Myocyte (in vitro differentiated cells): Measurements from ENCODE around the gene TAF1D. TPM values are rescaled to one million over a fixed set of nuclear protein-coding genes. Genes with fewer than 3 reads are reported as not detected.

Experiments used
- DNase-seq: peaks from one replicate; pipeline ENCODE4 v3.0.0-alpha.2; 2012; ENCODE audit warnings: low read depth
- total RNA-seq: library from RNA; depleted of rRNA; stranded (reverse); fragments of >200 nt; gene quantifications from 2 replicates; pipeline ENCODE4 v1.2.3, GENCODE V29; 2014

Gene TAF1D
- total RNA-seq, 1 donor from 2014 or later = 210 TPM

DNA sequence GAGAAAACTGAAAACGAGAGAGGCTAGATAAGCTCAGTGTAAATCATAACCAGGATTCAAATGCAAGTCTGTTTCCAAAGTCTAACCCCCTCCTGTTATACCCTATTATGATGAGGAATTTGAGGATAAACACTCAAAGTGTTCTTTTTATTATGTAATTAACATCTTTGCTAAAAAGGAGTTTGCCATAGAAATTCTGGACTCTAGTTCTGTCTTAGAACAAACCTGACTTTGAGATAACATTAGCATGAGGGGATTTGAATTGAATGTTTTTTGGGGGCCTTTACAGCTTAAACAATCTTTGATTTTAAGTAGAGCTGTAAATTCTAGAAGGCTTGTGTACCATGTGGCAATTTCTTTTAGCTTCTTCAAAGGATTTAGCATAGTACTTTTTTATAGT lies 9.7 kb upstream of the TAF1D start:
- DNase-seq = no peak

DNA sequence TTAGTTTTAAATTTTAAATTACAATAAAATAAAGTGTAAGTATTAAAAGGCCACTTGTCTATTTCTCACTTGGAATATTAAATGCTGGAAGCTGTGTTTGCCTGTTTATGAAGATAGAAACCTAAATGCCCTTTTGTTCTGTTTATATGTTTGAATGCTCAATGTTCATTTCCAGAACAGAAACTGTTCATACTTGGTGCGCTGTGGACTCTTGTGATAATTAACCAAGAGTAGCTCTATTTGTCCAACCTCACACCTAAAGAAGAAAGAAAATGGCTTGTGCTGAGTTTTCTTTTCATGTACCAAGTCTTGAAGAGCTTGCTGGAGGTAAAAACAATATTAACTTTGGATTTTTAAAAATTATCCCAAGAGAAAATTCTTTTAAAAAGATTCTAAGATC lies 5.8 kb upstream of the TAF1D start:
- DNase-seq = no peak

DNA sequence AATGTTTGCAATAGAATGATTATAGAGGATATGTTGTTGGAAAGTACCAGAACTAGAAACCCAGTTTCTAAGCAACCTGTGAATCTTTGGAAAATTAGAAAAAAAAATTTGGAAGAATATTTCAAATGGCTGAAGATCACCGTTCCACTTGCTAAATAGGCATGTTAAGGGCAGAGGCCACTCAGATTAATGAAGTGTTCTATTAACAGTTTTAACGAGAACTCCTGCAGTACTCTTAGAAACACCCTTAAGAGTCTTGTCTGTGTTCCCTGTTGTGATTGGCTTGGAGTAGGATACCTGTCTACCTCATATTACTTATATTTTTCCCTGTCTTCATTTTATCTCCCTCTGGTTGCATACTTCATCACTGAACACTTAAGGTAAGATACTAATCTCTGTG lies 4.8 kb upstream of the TAF1D start:
- no peak for DNase-seq

DNA sequence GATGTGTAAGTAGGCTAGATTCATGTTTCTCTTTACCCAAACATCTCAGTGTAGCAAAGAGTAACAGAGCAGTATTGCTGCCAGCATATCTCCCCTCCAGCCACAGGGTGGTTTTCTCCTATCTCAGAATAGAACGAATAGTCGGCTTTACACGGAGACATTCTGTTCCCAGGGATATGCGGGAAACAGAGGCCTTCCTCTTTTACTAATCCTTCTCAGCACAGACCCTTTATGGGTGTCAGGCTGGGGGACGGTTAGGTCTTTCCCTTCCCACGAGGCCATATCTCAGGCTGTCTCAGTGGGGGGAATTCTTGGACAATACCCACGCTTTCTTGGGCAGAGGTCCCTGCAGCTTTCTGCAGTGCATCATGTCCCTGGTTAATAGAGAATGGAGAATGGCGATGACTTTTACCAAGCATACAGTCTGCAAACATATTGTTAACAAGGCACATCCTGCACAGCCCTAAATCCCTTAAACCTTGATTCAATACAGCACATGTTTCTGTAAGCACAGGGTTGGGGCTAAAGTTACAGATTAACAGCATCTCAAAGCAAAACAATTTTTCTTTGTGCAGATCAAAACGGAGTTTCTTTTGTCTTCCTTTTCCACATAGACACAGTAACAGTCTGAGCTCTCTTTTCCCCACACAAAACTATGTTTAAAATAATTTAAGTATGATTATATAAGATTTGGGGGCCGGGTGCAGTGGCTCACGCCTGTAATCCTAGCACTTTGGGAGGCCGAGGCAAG lies 3.9 kb upstream of the TAF1D start:
- peak; percentile 13 for DNase-seq

DNA sequence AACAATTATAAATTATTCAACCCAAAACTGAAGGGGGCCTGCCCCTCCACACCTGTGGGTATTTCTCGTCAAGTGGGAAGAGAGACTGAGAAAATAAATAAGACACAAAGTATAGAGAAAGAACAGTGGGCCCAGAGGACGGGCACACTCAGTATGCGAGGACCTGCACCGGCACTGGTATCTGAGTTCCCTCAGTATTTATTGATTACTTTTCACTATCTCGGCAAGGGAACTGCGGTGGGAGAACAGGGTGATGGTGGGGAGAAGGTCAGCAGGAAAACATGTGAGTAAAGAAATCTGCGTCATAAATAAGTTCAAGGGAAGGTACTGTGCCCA lies 3.3 kb upstream of the TAF1D start:
- DNase-seq = no peak

DNA sequence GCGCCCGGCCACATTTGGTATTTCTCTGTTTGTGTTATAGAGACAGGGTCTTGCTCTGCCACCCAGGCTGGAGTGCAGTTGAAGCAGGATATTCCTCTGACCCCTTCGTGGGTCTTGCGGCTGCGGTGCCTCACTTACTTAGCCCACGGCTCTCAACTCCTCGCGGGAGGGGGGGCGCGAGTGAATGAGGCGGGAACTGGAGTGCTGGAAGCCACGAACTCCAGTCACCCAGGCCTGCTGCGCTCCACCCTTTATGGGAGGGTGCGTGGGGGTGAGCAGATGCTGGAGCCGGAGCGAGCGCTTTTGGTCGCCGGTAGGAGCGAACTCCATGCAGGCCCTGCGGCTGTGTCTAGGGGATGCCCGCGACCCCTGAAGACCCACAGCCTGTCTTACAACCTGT lies 2.0 kb upstream of the TAF1D start:
- no peak for DNase-seq

DNA sequence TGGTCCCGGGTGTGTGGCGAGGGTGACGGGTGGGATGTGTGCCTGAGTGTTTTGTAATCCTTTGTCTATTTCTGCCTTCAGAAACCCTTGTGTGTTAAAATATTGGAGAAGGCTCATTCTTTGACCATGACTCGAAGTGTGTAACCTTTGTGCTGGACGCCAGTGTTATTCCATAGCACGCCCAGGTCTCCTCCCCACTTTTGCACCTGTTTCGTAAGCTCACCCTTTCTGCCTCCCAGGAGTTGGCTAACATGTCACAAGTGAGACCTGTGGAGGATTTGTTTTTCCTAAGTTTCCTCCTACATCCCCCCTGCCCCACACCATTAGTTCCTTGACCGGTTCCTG lies 559 bp upstream of the TAF1D start:
- DNase-seq = peak; percentile 75

DNA sequence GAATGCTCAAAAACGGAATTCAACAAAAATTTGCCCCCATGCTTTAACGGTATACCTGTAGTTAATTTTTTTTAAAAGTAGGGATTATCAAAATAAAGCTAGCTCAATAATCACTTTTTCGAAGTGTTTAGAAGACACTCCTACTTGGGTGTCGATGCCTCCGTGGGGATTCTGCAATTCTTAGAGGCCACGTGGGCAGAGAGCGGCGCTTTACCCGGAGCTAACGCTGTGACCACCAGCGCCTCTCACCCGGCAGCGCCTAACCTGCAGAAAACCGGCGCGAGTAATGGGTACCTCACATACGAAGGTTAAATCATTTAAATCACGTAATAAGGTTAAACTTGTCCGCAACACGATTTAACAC lies 583 bp downstream of the TAF1D start:
- peak; percentile 75 for DNase-seq

DNA sequence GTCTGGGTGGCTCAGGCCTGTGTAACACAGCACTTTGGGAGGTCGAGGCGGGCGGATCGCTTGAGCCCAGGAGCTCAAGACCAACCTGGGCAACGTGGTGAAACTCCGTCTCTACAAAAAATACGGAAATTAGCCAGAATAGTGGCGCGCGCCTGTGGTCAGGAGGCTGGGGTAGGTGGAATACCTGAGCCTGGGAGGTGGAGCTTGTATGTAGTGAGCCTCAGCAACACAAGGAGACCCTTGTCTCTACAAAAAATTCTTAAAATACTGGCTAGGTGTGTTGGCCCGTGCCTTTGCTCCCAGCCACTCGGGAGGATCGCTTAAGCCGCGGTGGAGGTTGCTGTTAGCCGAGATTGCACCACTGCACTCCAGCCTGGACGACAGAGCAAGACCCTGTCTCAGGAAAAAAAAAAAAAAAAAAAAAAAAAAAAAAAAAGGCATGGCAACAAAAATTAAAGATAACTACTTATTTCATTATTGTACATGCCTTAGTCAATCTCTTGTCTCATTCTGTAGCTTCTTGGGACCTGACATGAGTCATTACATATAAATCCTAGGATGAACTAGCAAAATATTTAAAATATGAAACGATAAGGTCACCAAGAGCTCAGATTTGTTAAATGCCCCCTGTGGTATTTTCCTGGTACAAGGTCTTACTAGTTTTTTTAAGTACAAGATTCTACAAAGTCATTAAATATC lies 1.1 kb downstream of the TAF1D start:
- no peak for DNase-seq

DNA sequence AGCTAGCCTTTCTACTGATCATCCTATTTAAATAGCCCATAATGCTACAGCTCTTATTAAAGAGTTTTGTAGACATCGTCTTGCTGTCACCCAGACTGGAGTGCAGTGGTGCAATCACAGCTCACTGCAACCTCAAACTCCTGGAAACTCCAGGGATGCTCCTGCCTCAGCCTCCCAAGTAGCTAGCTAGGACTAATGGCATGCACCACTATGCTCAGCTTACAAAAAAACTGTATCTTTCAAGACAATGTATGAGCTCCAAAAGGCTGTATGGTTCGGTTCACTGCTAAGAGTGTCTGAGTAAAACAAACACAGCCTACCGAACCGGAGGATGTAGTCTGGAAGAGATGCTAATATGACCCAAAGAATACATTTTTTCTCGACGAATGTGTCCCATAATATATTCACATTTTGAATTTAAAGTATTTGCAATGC lies 2.6 kb downstream of the TAF1D start:
- no peak for DNase-seq

DNA sequence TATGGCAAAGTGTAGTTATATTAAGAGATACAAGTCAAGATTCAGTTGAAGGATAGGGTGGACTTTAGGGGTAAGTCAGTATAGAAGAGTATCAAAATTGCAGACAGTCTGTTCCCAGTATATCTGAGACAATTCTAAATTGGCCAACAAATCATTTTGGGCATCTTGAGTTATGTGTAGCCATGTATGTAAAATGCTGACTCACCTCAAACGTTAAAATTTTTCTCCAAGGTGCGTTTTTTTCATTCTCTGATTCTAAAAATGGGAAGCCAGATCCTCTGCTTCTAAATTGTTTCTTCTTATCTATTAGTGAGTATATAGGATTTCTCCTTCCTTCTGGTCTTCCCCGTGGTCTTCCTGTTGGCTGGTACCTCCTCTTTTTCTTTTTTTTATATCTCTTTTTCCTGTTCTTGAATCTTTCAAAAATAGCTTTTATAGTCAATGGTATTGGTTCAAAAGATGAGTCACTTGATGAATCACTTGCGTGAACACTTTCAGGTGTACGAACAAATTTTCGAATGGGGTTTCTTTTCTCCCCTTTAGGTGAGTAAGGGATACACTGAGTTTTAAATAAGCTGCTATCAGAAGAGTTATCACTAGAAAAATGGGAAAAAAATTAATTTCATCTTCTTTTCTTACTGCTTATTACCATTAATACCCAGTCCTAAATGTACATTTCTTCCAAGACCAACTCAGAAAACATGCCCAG lies 3.2 kb downstream of the TAF1D start:
- DNase-seq = no peak

DNA sequence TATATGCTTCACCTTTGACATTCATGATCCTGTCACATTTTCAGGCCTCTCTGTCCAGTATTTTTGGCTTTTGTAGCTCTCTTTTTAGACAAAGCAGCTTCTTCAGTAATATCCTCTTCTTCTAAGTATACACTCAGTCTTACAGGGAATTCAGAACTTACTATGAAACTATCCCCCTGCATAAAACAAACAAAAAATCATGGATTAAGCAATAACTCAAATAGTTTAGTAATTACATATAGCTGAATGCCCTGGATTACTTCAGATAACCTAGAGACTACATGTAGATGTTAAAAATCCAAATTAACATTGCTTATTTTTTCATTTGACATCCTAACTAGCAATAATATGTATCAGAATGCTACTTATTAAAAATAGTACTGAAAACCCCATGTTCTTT lies 5.2 kb downstream of the TAF1D start:
- DNase-seq = no peak

DNA sequence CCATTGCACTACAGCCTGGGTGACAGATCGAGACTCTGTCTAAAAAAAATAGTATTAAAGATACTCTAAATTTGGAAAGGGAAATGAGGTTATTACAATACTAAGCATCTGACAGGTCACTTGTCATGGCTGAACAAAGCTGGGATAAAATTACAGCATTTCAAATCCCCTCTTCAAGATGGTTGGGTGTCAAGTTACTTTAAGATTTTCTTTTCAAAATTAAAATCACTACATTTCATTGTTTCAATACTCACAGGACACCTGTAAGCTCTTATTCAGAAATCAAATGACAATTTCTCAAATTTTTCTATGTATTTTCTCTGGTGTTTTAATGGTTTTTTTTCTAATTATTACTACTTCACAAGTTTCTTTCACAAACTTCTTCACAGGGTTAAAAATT lies 5.7 kb downstream of the TAF1D start:
- peak; percentile 13 for DNase-seq

DNA sequence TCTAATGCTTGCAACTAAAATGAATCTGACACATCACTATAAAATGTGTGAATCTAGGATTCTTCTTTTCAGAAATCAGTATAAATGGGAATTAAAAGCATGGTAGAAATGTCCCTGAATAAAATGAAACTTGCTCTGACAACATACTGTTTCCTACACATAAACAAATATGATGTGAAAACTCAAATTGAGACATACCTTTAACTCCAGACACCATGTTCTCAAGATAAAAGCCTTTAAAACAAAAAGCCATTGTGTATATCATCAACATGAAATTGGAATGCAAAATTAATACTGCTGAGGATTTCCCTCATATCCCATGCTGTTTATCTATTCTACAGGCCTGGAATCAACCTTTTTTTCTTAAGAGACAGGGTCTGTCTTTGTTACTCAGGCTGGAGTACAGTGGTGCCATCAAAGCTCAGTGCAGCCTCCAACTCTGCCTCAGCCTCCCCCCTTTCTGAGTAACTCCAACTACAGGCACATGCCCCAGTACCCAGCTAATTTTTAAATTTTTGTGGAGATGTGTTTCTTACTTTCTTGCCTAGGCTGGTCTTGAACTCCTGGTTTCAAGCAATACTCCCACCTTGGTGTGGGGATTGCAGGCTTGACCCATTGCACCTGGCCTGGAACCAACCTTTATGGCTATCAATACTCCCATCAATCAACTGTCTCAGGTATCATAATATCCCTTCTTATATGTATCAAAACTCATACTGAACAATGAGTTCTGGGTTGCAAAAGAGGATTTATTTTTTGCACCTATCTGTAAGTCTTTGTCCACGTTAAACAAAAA lies 6.7 kb downstream of the TAF1D start:
- DNase-seq = no peak

DNA sequence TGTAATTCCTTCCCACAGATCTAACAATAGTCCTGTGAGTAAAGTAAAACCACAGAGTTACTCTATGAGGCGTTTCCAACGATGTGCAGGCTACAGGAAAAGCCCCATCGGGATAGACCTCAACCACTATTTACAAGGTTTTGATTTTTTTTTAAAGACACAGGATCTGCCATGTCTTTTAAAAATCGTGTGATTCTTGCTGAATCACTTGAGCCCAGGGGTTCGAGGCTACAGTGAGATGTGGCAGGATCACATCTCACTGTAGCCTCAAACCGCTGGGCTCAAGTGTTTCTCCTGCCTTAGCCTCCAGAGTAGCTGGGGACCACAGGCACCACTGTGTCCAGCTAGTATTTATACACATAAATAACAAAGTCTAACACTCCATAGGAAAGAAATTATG lies 7.8 kb downstream of the TAF1D start:
- DNase-seq = peak; percentile 32

DNA sequence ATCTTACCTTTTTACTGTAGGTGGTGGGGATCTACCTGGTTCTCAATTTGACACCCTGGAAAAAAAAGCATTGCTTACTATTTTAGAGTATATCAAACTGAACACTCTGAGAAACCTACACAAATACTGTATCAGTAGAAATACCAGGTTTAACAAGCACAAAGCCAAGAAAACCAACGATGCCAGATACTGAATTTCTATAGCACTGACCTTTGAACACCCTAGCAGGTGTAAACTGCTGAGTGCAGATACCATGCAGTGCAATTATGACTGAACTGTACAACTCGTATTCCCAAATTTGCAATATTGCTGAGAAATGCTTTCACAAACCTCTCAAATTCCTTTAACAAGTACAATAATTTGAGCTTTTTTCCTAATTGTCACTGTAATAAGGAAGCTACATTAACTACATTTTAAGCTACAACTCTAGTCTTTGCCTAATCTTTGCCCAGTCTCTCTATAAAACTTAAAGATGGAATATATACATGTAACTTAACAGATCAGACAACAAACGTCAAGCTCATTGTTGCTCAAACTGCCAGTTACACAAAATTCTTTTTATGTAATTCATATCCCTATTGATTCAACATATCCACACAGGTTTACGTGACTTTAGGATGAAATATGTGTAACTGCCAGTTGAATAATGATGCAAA lies 8.9 kb downstream of the TAF1D start:
- no peak for DNase-seq

DNA sequence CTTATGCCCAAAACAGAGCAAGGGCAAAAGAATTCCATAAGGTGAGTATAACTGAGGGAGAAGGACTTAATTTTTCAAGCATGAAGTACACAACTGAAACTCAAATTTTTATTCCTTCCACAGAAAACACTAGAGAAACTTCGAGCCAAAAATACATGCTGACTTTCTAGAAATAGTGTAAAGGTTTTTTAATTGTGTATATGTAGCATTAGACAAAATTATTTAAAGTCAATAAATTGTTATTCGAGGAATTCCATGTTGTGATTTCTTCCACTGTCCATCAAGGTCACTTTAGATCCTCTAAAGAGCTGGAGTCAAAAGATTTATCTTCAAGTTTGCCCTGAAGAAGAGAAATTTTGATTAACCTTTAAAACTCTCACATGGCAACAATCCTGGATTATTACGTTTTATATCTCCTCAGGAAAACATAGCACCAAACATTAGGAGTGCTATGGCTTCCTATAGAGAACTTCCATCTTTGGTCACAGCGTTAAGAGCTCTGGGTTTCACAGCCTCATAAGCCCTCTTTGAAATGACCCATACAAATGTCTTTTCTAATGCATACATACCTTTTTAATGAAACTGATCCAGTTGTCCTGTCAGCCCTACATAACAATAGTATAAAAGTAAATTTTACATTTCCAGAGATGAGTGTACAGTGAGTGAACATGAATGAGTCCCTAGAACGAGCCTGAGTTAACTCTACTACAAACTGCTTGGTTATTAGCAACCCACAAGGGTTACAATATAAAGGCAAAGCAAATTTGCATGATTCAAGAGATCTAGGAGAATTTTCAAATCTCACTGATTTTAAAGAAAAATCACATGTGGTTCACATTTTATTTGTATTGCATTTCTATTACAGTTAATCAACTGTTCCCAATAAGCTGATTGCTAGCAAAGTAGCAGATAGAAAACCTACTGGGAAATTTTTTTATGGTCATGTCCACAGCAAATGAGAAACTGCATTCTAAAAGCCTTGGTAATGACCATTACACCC lies 10.9 kb downstream of the TAF1D start:
- no peak for DNase-seq

DNA sequence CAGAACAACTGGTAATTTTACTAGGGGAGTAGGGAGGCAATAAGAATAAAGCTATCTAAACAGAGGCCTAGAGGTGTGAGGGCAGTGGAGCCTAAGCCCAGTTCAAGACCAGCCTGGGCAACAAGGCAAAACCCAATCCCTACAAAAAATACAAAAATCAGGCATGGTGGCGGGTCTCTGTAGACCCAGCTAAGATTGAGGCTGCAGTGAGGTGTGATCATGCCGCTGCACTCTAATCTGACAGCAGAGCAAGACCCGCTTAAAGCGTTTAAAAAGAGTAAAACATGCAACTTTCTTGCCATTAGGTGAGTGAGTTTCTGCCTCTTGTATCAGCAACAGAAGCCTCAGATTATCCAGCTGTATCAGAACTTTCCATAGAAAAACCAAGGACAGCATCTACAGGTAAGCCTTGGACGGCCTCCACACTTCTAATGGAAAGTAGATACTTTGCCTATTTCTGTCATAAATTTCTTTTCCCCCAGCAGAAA lies 12.1 kb downstream of the TAF1D start:
- DNase-seq = no peak

DNA sequence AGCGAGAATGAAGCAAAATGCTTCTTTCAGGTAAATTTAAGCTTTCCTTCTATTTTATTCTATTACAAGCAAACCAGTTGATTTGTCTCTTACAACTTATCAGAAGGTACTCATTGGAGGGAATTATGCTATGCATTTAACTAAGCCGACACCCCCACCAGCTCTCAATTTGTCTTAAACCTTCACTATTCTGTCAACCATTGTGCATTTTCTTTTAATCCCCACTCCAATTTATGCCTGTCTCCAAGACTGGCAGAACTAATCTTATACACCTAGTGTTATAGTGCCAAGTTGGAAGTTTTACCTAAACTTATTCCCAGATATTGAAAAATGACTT lies 12.5 kb downstream of the TAF1D start:
- no peak for DNase-seq
